ENCODE measurements around the gene CNTNAP2.
"Not testable (repeated sequence)": the region's sequence is repeated elsewhere in the genome, so short reads cannot be mapped to it uniquely, and the experiment has no call there.

Gene CNTNAP2

DNA sequence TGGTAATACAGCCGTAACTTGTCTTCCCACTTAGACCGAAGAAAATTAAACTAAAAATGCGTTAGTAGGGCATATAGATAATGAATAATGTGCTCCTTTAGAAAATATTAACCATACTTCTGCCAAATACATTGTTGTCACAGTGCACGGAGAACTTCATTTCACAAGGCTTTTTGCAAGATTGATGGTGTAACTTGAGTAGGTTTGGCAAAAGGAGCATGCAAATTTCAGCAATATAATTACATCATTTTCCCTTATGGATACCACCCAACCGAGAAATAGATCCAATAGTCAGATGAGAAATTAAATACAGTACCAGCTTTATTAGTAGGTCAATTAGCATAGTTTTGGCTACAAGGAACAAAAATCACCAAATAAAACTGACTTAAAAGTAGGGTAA lies 1681.4 kb downstream of the CNTNAP2 start:
- H3K4me2 ChIP-seq: no peak overlapping the region
- no peak overlapping the region for H3K4me3 ChIP-seq
- H3K9me3 ChIP-seq: no peaks in the 10 kb centered on the region
- H4K20me1 ChIP-seq: no peaks in the 10 kb centered on the region
- H3K27ac ChIP-seq: no peak overlapping the region
- no peaks in the 10 kb centered on the region for H3K36me3 ChIP-seq
- no peak overlapping the region for H3K9ac ChIP-seq
- no peaks in the 10 kb centered on the region for H3K27me3 ChIP-seq
- no peaks in the 10 kb centered on the region for H3K4me1 ChIP-seq
- TF ChIP-seq Cebpa-rat (IDR thresholded peaks at IDR 0.05): no peak

DNA sequence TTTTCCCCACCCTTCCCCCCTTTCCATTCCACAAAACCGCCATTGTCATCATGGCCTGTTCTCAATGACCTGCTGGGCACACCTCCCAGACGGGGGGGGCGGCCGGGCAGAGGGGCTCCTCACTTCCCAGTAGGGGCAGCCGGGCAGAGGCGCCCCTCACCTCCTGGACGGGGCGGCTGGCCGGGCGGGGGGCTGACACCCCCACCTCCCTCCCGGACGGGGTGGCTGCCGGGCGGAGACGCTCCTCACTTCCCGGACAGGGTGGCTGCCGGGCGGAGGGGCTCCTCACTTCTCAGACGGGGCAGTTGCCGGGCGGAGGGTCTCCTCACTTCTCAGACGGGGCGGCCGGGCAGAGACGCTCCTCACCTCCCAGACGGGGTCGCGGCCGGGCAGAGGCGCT lies 1685.2 kb downstream of the CNTNAP2 start:
- not testable (repeated sequence) for H3K9ac ChIP-seq, H3K9me3 ChIP-seq, H3K4me3 ChIP-seq, H3K4me2 ChIP-seq, H3K27me3 ChIP-seq, H3K36me3 ChIP-seq, H4K20me1 ChIP-seq, H3K4me1 ChIP-seq, H3K27ac ChIP-seq

DNA sequence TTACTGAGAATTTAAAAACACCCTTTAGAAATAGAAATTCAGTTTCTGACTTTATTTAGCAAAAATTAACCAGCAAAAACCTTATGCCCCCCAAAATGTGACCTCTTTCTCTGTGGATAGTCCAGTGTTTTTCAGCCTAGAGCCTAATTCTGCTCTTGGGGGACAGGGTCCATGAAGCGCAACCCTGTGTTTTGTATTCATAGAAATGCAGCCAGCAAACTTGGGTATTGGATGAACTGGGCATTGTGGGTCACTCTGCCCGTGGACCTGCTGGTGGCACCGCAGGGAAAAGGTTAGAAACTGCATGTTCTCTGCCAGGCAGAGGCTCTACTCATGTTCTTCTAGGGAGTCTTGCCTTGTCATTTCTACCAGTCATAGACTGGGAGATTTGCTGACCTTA lies 1686.5 kb downstream of the CNTNAP2 start:
- no peak for TF ChIP-seq Cebpa-rat (IDR thresholded peaks at IDR 0.05)
- Histone ChIP-seq H3K9me3 (no peaks in the 10 kb centered on the region), H3K36me3 (no peaks in the 10 kb centered on the region), H3K9ac (no peak overlapping the region), H3K27me3 (no peaks in the 10 kb centered on the region), H3K4me2 (no peak overlapping the region), H4K20me1 (no peaks in the 10 kb centered on the region), H3K4me3 (no peak overlapping the region), H3K27ac (no peak overlapping the region), H3K4me1 (no peaks in the 10 kb centered on the region)

- no peak for TF ChIP-seq Cebpa-rat (IDR thresholded peaks at IDR 0.05)
- no peak overlapping the region for H3K4me3 ChIP-seq
- H3K4me2 ChIP-seq: no peak overlapping the region
- H3K4me1 ChIP-seq: no peaks in the 10 kb centered on the region
- no peak overlapping the region for H3K9ac ChIP-seq
- H3K27ac ChIP-seq: no peak overlapping the region
- no peaks in the 10 kb centered on the region for H4K20me1 ChIP-seq
- no peaks in the 10 kb centered on the region for H3K27me3 ChIP-seq
- H3K36me3 ChIP-seq: no peaks in the 10 kb centered on the region
- no peaks in the 10 kb centered on the region for H3K9me3 ChIP-seq
Observed at GRCh38 chr7:147803606-147804005, 1687.0 kb downstream of the CNTNAP2 start.

GRCh38 chr7:147804032-147804431 lies 1687.4 kb downstream of the CNTNAP2 start:
- Histone ChIP-seq H3K4me3 (no peak overlapping the region), H3K9me3 (no peaks in the 10 kb centered on the region), H3K4me1 (no peaks in the 10 kb centered on the region), H3K27ac (no peak overlapping the region), H3K36me3 (no peaks in the 10 kb centered on the region), H3K9ac (no peak overlapping the region), H3K4me2 (no peak overlapping the region), H3K27me3 (no peaks in the 10 kb centered on the region), H4K20me1 (no peaks in the 10 kb centered on the region)
- no peak for TF ChIP-seq Cebpa-rat (IDR thresholded peaks at IDR 0.05)

- TF ChIP-seq Cebpa-rat (IDR thresholded peaks at IDR 0.05): no peak
- H3K4me1 ChIP-seq: no peaks in the 10 kb centered on the region
- H3K4me3 ChIP-seq: no peak overlapping the region
- H3K27me3 ChIP-seq: no peaks in the 10 kb centered on the region
- H4K20me1 ChIP-seq: no peaks in the 10 kb centered on the region
- H3K36me3 ChIP-seq: no peaks in the 10 kb centered on the region
- H3K27ac ChIP-seq: no peak overlapping the region
- H3K9ac ChIP-seq: no peak overlapping the region
- H3K4me2 ChIP-seq: no peak overlapping the region
- no peaks in the 10 kb centered on the region for H3K9me3 ChIP-seq
Observed at GRCh38 chr7:147805996-147806576, 1689.5 kb downstream of the CNTNAP2 start.

DNA sequence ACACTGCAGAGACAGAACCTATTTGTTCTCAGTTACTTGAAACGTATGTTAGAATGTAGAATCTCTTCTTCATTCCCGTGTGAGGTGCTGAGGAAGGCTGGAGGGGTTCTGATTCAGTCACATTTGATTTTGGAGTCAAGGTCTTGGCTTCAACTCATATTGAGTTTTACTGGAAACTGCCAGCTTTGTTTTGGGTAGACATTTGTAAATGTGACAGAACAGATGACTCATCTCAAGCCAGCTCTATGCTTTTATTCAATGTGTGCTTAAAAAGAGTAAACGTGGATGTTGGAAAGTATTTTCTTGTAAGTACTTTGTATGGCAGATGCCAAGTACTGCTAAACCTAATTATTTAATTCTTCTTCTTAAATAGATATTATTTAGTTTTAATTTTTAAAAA lies 1693.2 kb downstream of the CNTNAP2 start:
- H4K20me1 ChIP-seq: no peaks in the 10 kb centered on the region
- no peak overlapping the region for H3K9ac ChIP-seq
- H3K4me1 ChIP-seq: no peaks in the 10 kb centered on the region
- no peaks in the 10 kb centered on the region for H3K9me3 ChIP-seq
- TF ChIP-seq Cebpa-rat (IDR thresholded peaks at IDR 0.05): no peak
- no peak overlapping the region for H3K4me2 ChIP-seq
- no peak overlapping the region for H3K27ac ChIP-seq
- no peak overlapping the region for H3K4me3 ChIP-seq
- H3K36me3 ChIP-seq: no peaks in the 10 kb centered on the region
- H3K27me3 ChIP-seq: no peaks in the 10 kb centered on the region

- H3K4me3 ChIP-seq: no peak overlapping the region
- H3K36me3 ChIP-seq: no peaks in the 10 kb centered on the region
- H4K20me1 ChIP-seq: no peaks in the 10 kb centered on the region
- no peak overlapping the region for H3K27ac ChIP-seq
- no peaks in the 10 kb centered on the region for H3K4me1 ChIP-seq
- TF ChIP-seq Cebpa-rat (IDR thresholded peaks at IDR 0.05): no peak
- H3K9me3 ChIP-seq: no peaks in the 10 kb centered on the region
- H3K4me2 ChIP-seq: no peak overlapping the region
- no peaks in the 10 kb centered on the region for H3K27me3 ChIP-seq
- H3K9ac ChIP-seq: no peak overlapping the region
Observed at GRCh38 chr7:147810269-147810668, 1693.7 kb downstream of the CNTNAP2 start.

DNA sequence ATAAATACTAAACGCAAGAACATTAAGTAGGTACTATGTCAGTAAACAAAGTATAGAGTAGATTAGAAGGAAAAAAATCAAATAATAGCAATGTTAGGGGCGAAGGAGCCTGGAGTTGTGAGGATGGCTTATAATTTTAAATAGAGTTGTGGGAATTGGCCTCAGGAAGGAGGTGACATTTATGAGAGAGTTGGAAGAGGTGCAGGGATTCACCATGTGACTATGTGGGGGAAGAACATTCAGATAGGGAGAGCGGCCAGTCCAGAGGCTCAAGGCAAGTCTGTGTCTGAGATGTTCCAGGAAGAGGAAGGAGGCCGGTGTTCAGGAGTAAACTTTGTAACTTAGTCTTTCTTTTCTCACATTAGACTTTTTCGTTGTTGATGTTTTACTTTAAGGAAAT lies 1695.3 kb downstream of the CNTNAP2 start:
- Histone ChIP-seq H3K27ac (no peak overlapping the region), H3K36me3 (no peaks in the 10 kb centered on the region), H3K4me2 (no peak overlapping the region), H3K9ac (no peak overlapping the region), H4K20me1 (no peaks in the 10 kb centered on the region), H3K4me1 (no peaks in the 10 kb centered on the region), H3K4me3 (no peak overlapping the region), H3K9me3 (no peaks in the 10 kb centered on the region), H3K27me3 (no peaks in the 10 kb centered on the region)
- no peak for TF ChIP-seq Cebpa-rat (IDR thresholded peaks at IDR 0.05)

DNA sequence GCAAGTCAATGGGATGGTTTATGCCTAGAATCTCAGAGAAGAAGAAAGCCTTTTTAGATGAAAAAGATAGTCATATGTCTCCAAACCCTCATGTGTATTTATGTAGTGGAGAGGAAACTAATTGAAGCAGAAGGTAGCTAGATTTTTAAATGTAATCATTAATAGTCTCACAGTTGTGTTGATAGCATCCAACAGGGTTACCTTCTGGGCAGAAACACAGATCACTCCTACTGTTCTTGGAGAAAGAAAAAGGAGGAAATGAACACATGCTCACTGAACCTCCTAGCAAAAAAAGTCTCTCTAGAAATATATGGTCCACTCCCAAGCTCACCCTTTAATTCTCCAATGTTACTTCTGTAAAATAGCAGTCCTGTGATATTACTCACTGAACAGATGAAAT lies 1696.7 kb downstream of the CNTNAP2 start:
- H3K4me2 ChIP-seq: no peak overlapping the region
- no peak for TF ChIP-seq Cebpa-rat (IDR thresholded peaks at IDR 0.05)
- no peaks in the 10 kb centered on the region for H4K20me1 ChIP-seq
- H3K9me3 ChIP-seq: no peaks in the 10 kb centered on the region
- no peak overlapping the region for H3K27ac ChIP-seq
- H3K36me3 ChIP-seq: no peaks in the 10 kb centered on the region
- no peaks in the 10 kb centered on the region for H3K27me3 ChIP-seq
- no peak overlapping the region for H3K4me3 ChIP-seq
- no peak overlapping the region for H3K9ac ChIP-seq
- peaks cover 2% of the 10 kb centered on the region; the same call in 1 of the 2 replicates for H3K4me1 ChIP-seq

- Histone ChIP-seq H3K36me3 (no peaks in the 10 kb centered on the region), H3K4me1 (peaks cover 7% of the 10 kb centered on the region; the same call in 1 of the 2 replicates), H3K4me2 (peak overlapping the region; percentile 37; the same call in 1 of the 2 replicates), H3K9ac (no peak overlapping the region), H4K20me1 (no peaks in the 10 kb centered on the region), H3K27ac (no peak overlapping the region), H3K4me3 (no peak overlapping the region), H3K9me3 (no peaks in the 10 kb centered on the region), H3K27me3 (no peaks in the 10 kb centered on the region)
- TF ChIP-seq Cebpa-rat (IDR thresholded peaks at IDR 0.05): no peak
Observed at GRCh38 chr7:147818317-147818716, 1701.7 kb downstream of the CNTNAP2 start.
